B cell (primary cell): ENCODE measurements around the gene GPR137. TPM values are rescaled to one million over a fixed set of nuclear protein-coding genes. Genes with fewer than 3 reads are reported as not detected.

Experiments used
- ATAC-seq: fragments of 200-7000 bp; cut with Tn5 transposase; one replicate; pipeline ENCODE4 v1.10.0; 2021; ENCODE audit warnings: low read depth, mild to moderate bottlenecking, moderate number of reproducible peaks, moderate library complexity
- CTCF ChIA-PET: fragments of 350-600 bp; sonication (Branson Sonifier 250); formaldehyde crosslinking; loops from one replicate; lab custom pipeline; 2021; ENCODE audit warnings: antibody characterized with exemption, inconsistent platforms; lab: Charles Lee
- POLR2A ChIA-PET: fragments of 350-600 bp; sonication (Branson Sonifier 250); formaldehyde crosslinking; loops from one replicate; lab custom pipeline; 2021; ENCODE audit warnings: antibody characterized with exemption; lab: Charles Lee
- DNase-seq: peaks from one replicate; pipeline ENCODE4 v3.0.0; 2013
- H2AFZ ChIP-seq: 2 replicates; pipeline ENCODE4 v1.6.1; 2012; ENCODE audit warnings: mild to moderate bottlenecking, low read depth, low read length; ENCODE audit not compliant: insufficient read depth, poor library complexity, severe bottlenecking
- H3K27ac ChIP-seq, 2 donors: 1 replicate in 1 of 2; 2 replicates in 1 of 2; pipeline ENCODE4 v1.5.1; 2012 to 2013; ENCODE audit warnings: low read length in 2 of 2, mild to moderate bottlenecking in 2 of 2, moderate library complexity in 1 of 2
- H3K27me3 ChIP-seq, 4 experiments: fragments of 200-600 bp in 1 of 4; sonication (generic) in 1 of 4; replicated peaks in 1 of 4; 1 replicate in 2 of 4; 2 replicates in 2 of 4; pipeline versions ENCODE4 v1.6.1 to v1.7.0; 2013 to 2016; ENCODE audit warnings: low read length in 3 of 4, mild to moderate bottlenecking in 2 of 4, mixed read lengths in 1 of 4, moderate library complexity in 1 of 4; ENCODE audit not compliant: insufficient read depth in 4 of 4, control insufficient read depth in 3 of 4; ENCODE audit errors: control extremely low read depth in 1 of 4
- H3K36me3 ChIP-seq, 2 experiments: replicated peaks in 1 of 2; 1 replicate in 1 of 2; 2 replicates in 1 of 2; pipeline versions ENCODE4 v1.6.1 to v1.7.1; 2013; ENCODE audit warnings: low read length in 1 of 2; ENCODE audit not compliant: insufficient read depth in 2 of 2, control insufficient read depth in 1 of 2; ENCODE audit errors: control extremely low read depth in 1 of 2, extremely low read depth in 1 of 2
- H3K4me1 ChIP-seq, 2 donors: fragments of 200-600 bp in 1 of 2; sonication (generic) in 1 of 2; 1 replicate in 1 of 2; 2 replicates in 1 of 2; pipeline versions ENCODE4 v1.5.1 to v1.6.1; 2013 to 2017; ENCODE audit warnings: low read length in 2 of 2; ENCODE audit not compliant: control insufficient read depth in 2 of 2, insufficient read depth in 2 of 2
- H3K4me2 ChIP-seq: replicated peaks from 2 replicates; pipeline ENCODE3; 2012; ENCODE audit warnings: mild to moderate bottlenecking, low read depth, low read length; ENCODE audit not compliant: poor library complexity, severe bottlenecking
- H3K4me3 ChIP-seq, 5 experiments: fragments of 200-600 bp in 1 of 5; sonication (generic) in 1 of 5; 1 replicate in 3 of 5; 2 replicates in 2 of 5; pipeline versions ENCODE4 v1.5.1 to v1.7.0; 2011 to 2016; ENCODE audit warnings: low read length in 4 of 5, mild to moderate bottlenecking in 4 of 5, low read depth in 2 of 5, control low read depth in 1 of 5, moderate library complexity in 1 of 5; ENCODE audit not compliant: insufficient read depth in 1 of 5; ENCODE audit errors: control extremely low read depth in 1 of 5, extremely low read depth in 1 of 5
- H3K79me2 ChIP-seq: fragments of 200-600 bp; sonication (generic); one replicate; pipeline ENCODE4 v1.6.0; 2016; ENCODE audit warnings: low read length; ENCODE audit not compliant: control insufficient read depth, insufficient read depth
- H3K9ac ChIP-seq: fragments of 200-600 bp; sonication (generic); 2 replicates; pipeline ENCODE4 v1.6.1; 2017; ENCODE audit warnings: mild to moderate bottlenecking, low read length, moderate library complexity
- H3K9me3 ChIP-seq, 3 donors: one replicate each; pipeline versions ENCODE4 v1.6.1 to v1.7.1; 2013; ENCODE audit warnings: low read length in 2 of 3; ENCODE audit not compliant: control insufficient read depth in 2 of 3, insufficient read depth in 1 of 3; ENCODE audit errors: control extremely low read depth in 1 of 3
- H4K20me1 ChIP-seq: 2 replicates; pipeline ENCODE4 v1.6.0; 2012; ENCODE audit warnings: mild to moderate bottlenecking, low read length; ENCODE audit not compliant: insufficient read depth, control insufficient read depth, poor library complexity, severe bottlenecking
- H3K27ac Mint-ChIP-seq: one replicate; pipeline ENCODE4 v1.8.0; 2021; ENCODE audit warnings: mixed read lengths
- H3K27me3 Mint-ChIP-seq: one replicate; pipeline ENCODE4 v1.8.0; 2021; ENCODE audit warnings: mixed read lengths
- H3K4me1 Mint-ChIP-seq: one replicate; pipeline ENCODE4 v1.8.0; 2021; ENCODE audit warnings: mixed read lengths
- H3K4me3 Mint-ChIP-seq: one replicate; pipeline ENCODE4 v1.8.0; 2021; ENCODE audit warnings: mixed read lengths
- H3K9me3 Mint-ChIP-seq: one replicate; pipeline ENCODE4 v1.8.0; 2022; ENCODE audit warnings: mixed read lengths; ENCODE audit not compliant: insufficient read depth
- WGBS: methylation state at CpG from one replicate; pipeline ENCODE4 v1.1.5; 2013; ENCODE audit warnings: missing lambda C conversion rate; ENCODE audit not compliant: insufficient coverage; 5-methylcytosine and 5-hydroxymethylcytosine counted together
- intact Hi-C: fragments of 100-400 bp; cut with micrococcal nuclease; formaldehyde crosslinking; loops from one replicate; pipeline ENCODE4 v1.10.0; 2022
- polyA plus RNA-seq: library from polyadenylated mRNA; depleted of rRNA; stranded (reverse); fragments of >200 nt; gene quantifications from 2 replicates; pipeline ENCODE4 v1.2.3, GENCODE V29; 2012
- total RNA-seq, 2 donors: library from RNA; stranded (reverse); fragments of 120-200 nt in 1 of 2; gene quantifications; 1 replicate in 1 of 2; 2 replicates in 1 of 2; pipeline versions ENCODE4 v1.2.3 to v1.2.4, GENCODE V29; 2013 to 2022
- TF ChIP-seq, protein P1 (sequence below): fragments of 200-600 bp; IDR thresholded peaks from one replicate; pipeline ENCODE4 v1.8.0; 2022; ENCODE audit warnings: antibody characterized with exemption, mild to moderate bottlenecking

Gene GPR137
- total and polyA plus RNA-seq, 2 donors (not counting 1 experiment from before 2014, with no cell fraction given): 49.9 to 66.1 TPM

DNA sequence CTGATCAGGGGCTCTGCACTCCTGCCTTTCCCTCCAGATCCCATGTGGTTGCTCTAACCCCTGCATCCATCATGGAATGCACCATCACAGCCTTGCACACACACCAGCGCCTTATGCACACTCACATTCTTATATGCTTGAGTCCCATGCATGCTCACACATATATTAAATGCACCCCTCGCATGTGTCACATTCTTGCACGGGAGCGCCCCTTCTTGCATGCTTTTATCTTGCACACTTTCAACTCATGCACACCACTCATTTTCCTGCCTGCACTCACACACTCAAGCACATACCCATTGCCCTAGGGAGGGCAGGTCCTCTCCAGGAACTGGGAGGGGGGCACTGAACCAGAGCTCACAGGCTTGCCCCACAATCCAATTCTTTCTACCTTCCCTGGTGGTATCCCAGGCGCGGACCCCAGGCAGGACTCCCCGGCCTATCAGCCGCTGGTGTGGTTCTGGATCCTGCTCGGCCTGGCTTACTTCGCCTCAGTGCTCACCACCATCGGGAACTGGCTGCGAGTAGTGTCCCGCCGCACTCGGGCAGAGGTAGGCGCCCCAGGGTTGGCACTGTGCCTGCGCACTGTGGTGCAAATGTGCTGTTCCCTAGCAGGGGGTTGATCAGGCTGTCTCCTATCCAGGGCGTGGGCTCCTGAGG lies 12.2 kb downstream of the GPR137 start:
- H3K4me3 Mint-ChIP-seq: no peak overlapping the region

More for the DNA sequence above, 12.2 kb downstream of the GPR137 start:
- TF ChIP-seq, protein P1, sequence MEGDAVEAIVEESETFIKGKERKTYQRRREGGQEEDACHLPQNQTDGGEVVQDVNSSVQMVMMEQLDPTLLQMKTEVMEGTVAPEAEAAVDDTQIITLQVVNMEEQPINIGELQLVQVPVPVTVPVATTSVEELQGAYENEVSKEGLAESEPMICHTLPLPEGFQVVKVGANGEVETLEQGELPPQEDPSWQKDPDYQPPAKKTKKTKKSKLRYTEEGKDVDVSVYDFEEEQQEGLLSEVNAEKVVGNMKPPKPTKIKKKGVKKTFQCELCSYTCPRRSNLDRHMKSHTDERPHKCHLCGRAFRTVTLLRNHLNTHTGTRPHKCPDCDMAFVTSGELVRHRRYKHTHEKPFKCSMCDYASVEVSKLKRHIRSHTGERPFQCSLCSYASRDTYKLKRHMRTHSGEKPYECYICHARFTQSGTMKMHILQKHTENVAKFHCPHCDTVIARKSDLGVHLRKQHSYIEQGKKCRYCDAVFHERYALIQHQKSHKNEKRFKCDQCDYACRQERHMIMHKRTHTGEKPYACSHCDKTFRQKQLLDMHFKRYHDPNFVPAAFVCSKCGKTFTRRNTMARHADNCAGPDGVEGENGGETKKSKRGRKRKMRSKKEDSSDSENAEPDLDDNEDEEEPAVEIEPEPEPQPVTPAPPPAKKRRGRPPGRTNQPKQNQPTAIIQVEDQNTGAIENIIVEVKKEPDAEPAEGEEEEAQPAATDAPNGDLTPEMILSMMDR: no peak
- no peak for DNase-seq
- no peaks in the 10 kb centered on the region for H3K9me3 Mint-ChIP-seq
- no peak overlapping the region for H3K4me3 ChIP-seq
- peaks cover 27 to 41% of the 10 kb centered on the region in 2 donors for H3K4me1 ChIP-seq
- no peak overlapping the region for H3K27ac Mint-ChIP-seq
- 14% methylated on average over 17 of the region's 18 CpGs for WGBS
- no peak overlapping the region for H3K9ac ChIP-seq
- H3K27ac ChIP-seq: no peak overlapping the region
- H4K20me1 ChIP-seq: peaks cover 20% of the 10 kb centered on the region
- CTCF ChIA-PET: interaction anchor here (1.7 kb wide), 1 partner anchor 93 kb away, joined by 5 read pairs; no protein-coding TSS in a partner anchor
- no peak overlapping the region for H2AFZ ChIP-seq
- no peaks in the 10 kb centered on the region for H3K36me3 ChIP-seq
- no peaks in the 10 kb centered on the region for H3K79me2 ChIP-seq
- POLR2A ChIA-PET: no interaction called here
- peaks cover 0 to 31% (median 0%) of the 10 kb centered on the region in 3 donors for H3K9me3 ChIP-seq
- ATAC-seq: no peak
- intact Hi-C loops: no loop called here
- H3K4me1 Mint-ChIP-seq: peaks cover 24% of the 10 kb centered on the region
- H3K4me2 ChIP-seq: no peak overlapping the region
- H3K27me3 Mint-ChIP-seq: peaks cover 58% of the 10 kb centered on the region
- H3K27me3 ChIP-seq: peaks cover 0 to 91% (median 63%) of the 10 kb centered on the region in 4 experiments
